HK-2 (cell line): Measurements from ENCODE around the gene SPRYD3.
"Not testable (repeated sequence)": the region's sequence is repeated elsewhere in the genome, so short reads cannot be mapped to it uniquely, and the experiment has no call there.

ENCODE experiments used
- DNase-seq: peaks from one replicate; pipeline ENCODE4 v3.0.0-alpha.2; 2018; ENCODE audit not compliant: unreplicated experiment

The SPRYD3 gene

DNA sequence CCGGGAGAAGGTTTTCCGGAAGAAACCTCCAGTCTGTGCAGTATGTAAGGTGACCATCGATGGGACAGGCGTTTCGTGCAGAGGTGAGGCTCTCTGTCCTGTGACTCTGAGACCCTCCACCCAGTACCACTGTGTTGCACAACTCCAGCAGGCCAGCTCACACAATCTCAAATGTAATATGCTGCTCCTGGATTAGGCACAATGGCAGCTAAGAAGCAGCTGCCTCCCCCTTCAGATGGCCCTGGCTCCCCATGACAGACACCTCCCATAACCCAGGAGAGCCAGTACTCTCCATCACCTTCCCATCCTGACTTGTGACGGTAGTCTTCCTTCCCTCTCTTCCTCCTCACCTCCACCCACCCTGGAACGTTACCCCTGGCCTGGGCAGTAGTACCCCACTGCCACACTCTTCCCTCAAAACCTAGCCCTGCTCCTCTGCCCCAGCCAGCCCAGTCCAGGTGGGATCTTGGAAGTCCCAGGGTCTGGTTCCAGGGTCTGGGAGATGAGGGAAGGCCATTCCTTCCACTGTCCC is 27.2 kb downstream of the SPRYD3 start:
- DNase-seq: no peak

DNA sequence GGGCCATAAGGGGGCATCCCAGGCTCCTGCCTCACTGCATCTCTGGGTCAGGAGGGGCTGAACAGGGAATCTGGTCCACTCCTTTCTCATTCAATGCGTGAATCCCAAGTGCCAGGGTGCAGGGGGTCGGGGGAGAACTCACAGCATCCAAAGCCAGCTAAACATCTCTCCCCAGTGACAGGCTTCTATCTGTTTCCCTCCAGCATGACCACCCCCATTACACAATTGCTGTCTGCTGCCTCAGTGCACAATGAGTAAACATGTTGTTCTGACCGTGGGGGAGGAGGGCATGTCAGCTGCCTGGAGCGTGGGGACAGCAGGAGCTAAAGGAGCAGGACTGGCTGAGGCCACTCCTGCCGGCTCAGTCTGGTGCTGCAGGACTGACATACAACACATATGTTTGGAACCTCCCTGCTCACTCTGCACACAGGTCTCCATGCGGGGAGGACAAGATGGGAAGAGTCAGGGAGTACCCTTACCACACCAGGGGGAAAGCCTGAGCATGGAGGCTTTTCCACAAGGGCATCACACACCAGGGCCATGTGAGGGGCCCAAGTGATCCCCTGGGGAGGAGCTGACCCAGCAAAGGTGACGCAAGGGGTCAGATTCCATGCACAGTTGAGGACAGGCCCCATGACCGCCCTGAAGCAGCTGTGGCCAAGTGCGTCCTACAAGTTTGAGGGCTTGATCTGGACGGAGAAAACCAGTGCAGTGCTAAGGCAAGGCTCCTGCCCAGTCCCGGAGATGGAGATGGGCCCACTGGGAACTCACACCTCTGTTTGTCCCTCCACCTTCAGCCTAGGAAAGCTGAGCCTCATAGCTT is 27.9 kb downstream of the SPRYD3 start:
- no peak for DNase-seq

DNA sequence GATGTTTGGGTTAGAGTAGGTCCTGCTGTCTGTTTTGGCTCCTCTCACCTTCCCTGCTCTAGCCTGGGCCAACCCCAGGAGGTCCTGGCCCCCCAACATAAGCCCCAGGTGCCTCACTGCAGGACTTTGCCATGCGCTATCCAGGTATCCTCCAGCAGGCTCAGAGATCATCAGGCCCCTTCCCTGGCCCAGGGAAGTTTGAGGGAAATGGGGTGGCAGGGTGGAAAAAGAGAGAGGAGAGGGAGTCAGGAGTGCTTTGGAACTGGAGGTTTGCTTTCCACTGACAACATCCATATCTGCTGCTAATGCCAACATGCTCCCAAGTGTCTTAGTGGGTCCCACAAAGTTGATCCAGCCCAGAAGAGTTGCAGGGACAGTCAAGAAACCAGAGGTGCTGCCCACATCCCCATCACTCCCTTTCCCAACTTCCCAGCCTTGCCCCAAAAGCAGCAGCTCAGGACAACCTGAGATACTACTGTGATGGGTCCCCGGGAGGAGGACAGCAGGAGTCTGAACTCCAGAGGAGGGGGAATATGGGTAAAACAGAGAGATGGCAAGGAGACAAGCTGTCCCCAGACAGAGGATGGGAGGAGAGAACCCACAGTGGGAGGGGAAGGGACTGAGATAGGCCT is 28.6 kb downstream of the SPRYD3 start:
- no peak for DNase-seq

DNA sequence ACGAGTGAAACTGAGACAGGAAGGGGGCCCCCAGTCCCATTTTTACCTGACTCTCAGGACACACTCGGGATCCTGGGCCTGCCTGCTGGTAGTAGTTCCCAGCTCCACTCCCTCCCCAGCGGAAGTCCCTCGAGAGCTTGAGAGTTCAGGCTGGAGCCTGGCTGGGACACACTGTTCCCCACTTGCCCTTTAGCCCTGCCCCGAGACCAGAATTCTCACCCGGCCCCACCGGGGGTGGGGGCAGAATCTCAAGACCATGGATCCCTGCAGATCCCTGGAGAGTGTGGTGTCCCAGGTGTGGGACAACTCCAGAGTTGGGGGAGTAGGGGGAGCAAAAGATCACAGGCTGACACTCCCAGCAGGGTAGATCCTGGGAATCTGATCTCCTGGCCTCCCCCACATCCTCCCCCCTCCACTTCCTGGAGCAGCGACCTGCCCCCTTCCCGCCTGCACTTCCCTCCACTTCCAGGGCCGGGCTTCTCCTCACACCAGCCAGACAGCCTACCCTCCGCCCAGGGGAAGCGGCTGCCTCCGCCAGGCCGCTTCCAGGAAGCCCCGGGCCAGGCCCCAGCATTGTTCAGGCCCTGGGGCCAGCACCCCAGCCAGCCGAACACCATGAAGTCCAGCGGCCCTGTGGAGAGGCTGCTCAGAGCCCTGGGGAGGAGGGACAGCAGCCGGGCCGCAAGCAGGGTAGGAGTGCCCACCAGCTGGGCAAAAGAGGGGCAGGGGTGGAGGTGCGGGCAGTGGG is 29.4 kb downstream of the SPRYD3 start, which contains the start of gene TNS2:
TNS2 (plus strand) TSS at position 495 of the 748 bp plus-strand sequence; CDS start at position 616, 121 bp downstream.
- peak; percentile 82 for DNase-seq

GRCh38 chr12:53048780-53049401 is 30.3 kb downstream of the SPRYD3 start:
- peak; percentile 59 for DNase-seq

- peak; percentile 79 for DNase-seq
These were observed 31.0 kb downstream of the SPRYD3 start for GRCh38 chr12:53048033-53048779.

GRCh38 chr12:53047221-53048032 is 31.8 kb downstream of the SPRYD3 start:
- peak; percentile 77 for DNase-seq

GRCh38 chr12:53046655-53047220 is 32.5 kb downstream of the SPRYD3 start:
- peak; percentile 92 for DNase-seq

- no peak for DNase-seq
These were observed 33.5 kb downstream of the SPRYD3 start for GRCh38 chr12:53045696-53046045.

DNA sequence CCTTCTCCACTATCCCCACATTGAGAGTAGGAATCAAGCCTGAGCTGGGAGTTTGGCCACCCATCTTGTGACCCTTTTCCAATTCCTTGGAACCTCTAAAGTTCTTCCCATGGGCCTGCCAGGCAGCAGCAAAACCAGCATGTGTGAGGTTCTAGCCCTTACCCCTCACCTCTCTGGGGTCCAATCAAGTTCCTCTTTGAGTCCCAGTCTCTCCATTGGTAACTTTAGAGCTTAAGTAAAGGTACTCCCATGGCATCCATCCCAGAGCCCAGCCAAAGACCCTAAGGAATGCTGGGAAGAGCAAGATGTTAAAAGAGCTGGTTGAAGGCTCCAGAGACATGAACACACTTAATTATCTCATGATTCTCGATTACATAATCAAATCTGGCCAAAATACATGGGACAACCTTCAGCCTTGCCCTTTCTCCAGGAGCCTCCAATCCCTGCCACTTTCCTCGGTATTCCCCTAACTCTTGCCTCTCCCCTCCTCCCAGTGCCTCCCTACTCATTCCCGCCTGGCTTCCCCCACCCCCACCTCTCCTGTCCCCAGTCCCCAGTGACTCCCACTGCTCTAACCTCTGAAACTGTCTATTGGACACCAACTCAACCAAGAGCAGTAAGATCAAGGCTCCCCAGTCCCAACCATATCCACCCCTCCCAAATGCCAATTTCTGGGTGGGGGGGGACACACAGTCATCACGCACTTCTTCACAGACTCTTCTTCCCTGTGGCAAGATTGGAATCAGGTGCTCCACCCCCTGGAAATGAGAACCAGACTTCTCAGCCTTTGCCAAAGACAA is 34.1 kb downstream of the SPRYD3 start:
- DNase-seq: no peak

GRCh38 chr12:53044052-53044581 is 35.1 kb downstream of the SPRYD3 start:
- no peak for DNase-seq

GRCh38 chr12:53042607-53043454 is 36.4 kb downstream of the SPRYD3 start:
- DNase-seq: no peak

- no peak for DNase-seq
These were observed 39.3 kb downstream of the SPRYD3 start for GRCh38 chr12:53039851-53040250.

- no peak for DNase-seq
These were observed 42.4 kb downstream of the SPRYD3 start for GRCh38 chr12:53036802-53037201.

DNA sequence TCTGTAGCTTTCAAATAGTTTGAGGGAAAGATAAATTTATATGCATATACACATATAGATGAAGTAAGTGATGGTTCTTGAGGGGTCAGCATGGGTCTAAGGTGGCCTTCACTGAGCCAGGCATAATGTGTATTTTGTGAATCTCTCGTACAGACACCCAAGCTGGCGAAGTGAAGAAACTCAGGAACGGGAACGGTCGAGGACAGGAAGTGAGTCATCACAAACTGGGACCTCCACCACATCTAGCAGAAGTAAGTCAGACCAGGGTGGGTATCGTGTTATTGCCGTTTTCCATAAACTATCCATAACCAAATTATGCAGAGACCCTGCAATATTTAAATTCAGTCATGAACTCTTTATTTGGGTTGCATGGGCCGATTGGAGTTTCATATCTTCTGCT is 44.7 kb downstream of the SPRYD3 start:
- no peak for DNase-seq

DNA sequence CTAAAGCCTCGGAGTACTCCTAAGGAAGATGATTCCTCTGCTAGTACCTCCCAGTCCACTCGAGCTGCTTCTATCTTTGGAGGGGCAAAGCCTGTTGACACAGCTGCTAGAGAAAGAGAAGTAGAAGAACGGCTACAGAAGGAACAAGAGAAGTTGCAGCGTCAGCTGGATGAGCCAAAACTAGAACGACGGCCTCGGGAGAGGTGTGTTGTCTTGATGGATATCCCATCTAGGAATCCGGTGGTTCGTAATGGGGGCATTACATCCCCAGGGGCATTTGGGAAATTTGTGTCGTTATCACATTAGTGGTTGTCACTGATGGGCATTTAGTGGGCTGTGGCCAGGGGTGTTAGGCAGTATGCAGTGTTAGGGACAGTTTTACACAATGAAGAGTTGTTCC is 45.4 kb downstream of the SPRYD3 start:
- DNase-seq: not testable (repeated sequence)

DNA sequence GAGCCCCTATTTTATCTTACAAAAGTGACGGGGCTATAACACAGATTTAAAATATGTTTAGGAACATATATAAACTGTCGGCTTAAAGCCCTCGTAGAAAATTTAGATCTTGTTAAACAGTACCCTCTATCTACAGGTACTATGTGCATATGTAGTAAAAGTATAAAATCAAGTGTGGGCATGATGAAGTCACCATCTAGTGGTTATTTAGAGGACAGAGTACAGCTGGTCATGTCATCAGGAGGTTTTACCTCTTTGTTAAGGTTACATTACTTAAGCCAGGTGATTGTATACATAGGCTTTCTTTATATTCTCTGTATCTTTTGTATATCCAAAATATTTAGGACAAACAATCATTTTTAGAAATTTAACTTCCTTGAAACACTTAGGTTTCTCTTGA is 47.6 kb downstream of the SPRYD3 start:
- DNase-seq: no peak

DNA sequence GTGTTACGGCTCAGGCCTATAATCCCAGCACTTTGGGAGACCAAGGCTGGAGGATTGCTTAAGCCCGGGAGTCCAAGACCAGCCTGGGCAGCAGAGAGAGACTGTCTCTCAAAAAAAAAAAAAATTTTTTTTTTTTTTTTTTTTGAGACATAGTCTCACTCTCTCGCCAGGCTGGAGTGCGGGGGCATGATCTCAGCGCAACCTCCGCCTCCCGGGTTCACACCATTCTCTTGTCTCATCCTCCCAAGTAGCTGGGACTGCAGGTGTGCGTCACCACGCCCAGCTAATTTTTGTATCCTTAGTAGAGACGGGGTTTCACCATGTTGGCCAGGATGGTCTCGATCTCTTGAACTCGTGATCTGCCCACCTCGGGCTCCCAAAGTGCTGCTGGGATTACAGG is 52.2 kb downstream of the SPRYD3 start:
- not testable (repeated sequence) for DNase-seq
